A549 (cell line): ENCODE results near the gene SCAF8. TPM values are rescaled to one million over a fixed set of nuclear protein-coding genes. Genes with fewer than 3 reads are reported as not detected.
"Not testable (repeated sequence)": the region's sequence is repeated elsewhere in the genome, so short reads cannot be mapped to it uniquely, and the experiment has no call there.

Source experiments
- ATAC-seq, 2 experiments: fragments of 200-7000 bp in 1 of 2; fragments of >200 bp in 1 of 2; cut with Nextera tagmentation in 1 of 2; cut with Tn5 transposase in 1 of 2; 3 replicates each; pipeline versions ENCODE4 v1.8.0 to v1.9.1; 2018 to 2020; ENCODE audit warnings: mild to moderate bottlenecking in 1 of 2, moderate library complexity in 1 of 2
- CTCF ChIA-PET: fragments of 300-600 bp; sonication (Branson Sonifier 250); formaldehyde crosslinking; extraction: SDS; loops from one replicate; lab custom pipeline; 2021; ENCODE audit warnings: antibody characterized with exemption, inconsistent platforms; lab: Yijun Ruan, JAX
- POLR2A ChIA-PET: fragments of 350-600 bp; formaldehyde crosslinking; extraction: SDS; loops from one replicate; lab custom pipeline; 2021; ENCODE audit warnings: antibody characterized with exemption, inconsistent platforms; lab: Yijun Ruan, JAX
- DNase-seq, 2 experiments: peaks; one replicate each; pipeline versions ENCODE4 v3.0.0 to v3.0.0-alpha.2; 2011 to 2016; ENCODE audit warnings: low read depth in 1 of 2, low spot score in 1 of 2
- FAIRE-seq: peaks from 2 replicates; lab custom pipeline; 2011; peaks lifted over from hg19 to GRCh38; lab: Jason Lieb, UNC
- H3K27ac ChIP-seq, 2 experiments: fragments of >200 bp; sonication (Bioruptor Twin); formaldehyde crosslinking; 3 replicates each; pipeline ENCODE4 v1.5.1; 2016 to 2017
- H3K4me1 ChIP-seq: fragments of >200 bp; sonication (Bioruptor Twin); formaldehyde crosslinking; 3 replicates; pipeline ENCODE4 v1.6.1; 2016
- H3K4me2 ChIP-seq: fragments of >200 bp; sonication (Bioruptor Twin); formaldehyde crosslinking; 3 replicates; pipeline ENCODE4 v1.6.1; 2016
- H3K4me3 ChIP-seq: fragments of >200 bp; sonication (Bioruptor Twin); formaldehyde crosslinking; 3 replicates; pipeline ENCODE4 v1.5.1; 2016
- H3K9me3 ChIP-seq: fragments of >200 bp; sonication (Bioruptor Twin); formaldehyde crosslinking; 3 replicates; pipeline ENCODE4 v1.6.1; 2016
- CBX2 ChIP-seq: fragments of 200-600 bp; sonication (generic); IDR thresholded peaks from 2 replicates; pipeline ENCODE4 v1.6.1; 2016; ENCODE audit warnings: low read depth, mild to moderate bottlenecking, borderline replicate concordance
- CHD4 ChIP-seq: fragments of 200-600 bp; sonication (generic); IDR thresholded peaks from 2 replicates; pipeline ENCODE4 v1.6.1; 2016; ENCODE audit warnings: antibody characterized with exemption, mild to moderate bottlenecking, borderline replicate concordance
- EP300 ChIP-seq, 2 experiments: fragments of >200 bp; sonication (Bioruptor Twin); formaldehyde crosslinking; IDR thresholded peaks; 2 replicates in 1 of 2; 3 replicates in 1 of 2; pipeline ENCODE4 v1.6.1; 2016 to 2017
- FOSL2 ChIP-seq, 2 experiments: fragments of 450-650 bp in 1 of 2; fragments of >200 bp in 1 of 2; sonication (Bioruptor Twin) in 1 of 2; formaldehyde crosslinking; IDR thresholded peaks; 2 replicates each; pipeline versions ENCODE4 v1.5.0 to v1.6.1; 2016 to 2020; ENCODE audit warnings: mild to moderate bottlenecking in 1 of 2, moderate library complexity in 1 of 2
- HOXA7 ChIP-seq: fragments of 250-450 bp; sonication (Bioruptor Pico); IDR thresholded peaks from 2 replicates; pipeline ENCODE4 v1.5.0; 2020; ENCODE audit warnings: mild to moderate bottlenecking, moderate library complexity
- KDM1A ChIP-seq: fragments of 200-600 bp; sonication (generic); IDR thresholded peaks from 2 replicates; pipeline ENCODE4 v1.6.1; 2016; ENCODE audit warnings: low read depth, mild to moderate bottlenecking
- MAFK ChIP-seq: fragments of 450-650 bp; IDR thresholded peaks from 2 replicates; pipeline ENCODE4 v1.6.1; 2014; ENCODE audit not compliant: partially characterized antibody
- MYC ChIP-seq: IDR thresholded peaks from 2 replicates; pipeline ENCODE4 v1.6.1; 2012; ENCODE audit warnings: mild to moderate bottlenecking, inconsistent platforms, low read length, improper control_type of control experiment, borderline replicate concordance
- NFE2L2 ChIP-seq: fragments of 150-350 bp; conservative IDR thresholded peaks from 2 replicates; pipeline ENCODE4 v1.6.1; 2014; ENCODE audit warnings: low read length
- NR3C1 ChIP-seq: fragments of >200 bp; sonication (Bioruptor Twin); formaldehyde crosslinking; IDR thresholded peaks from 3 replicates; pipeline ENCODE4 v1.6.1; 2017
- PHF8 ChIP-seq: fragments of 200-600 bp; sonication (generic); IDR thresholded peaks from 2 replicates; pipeline ENCODE4 v1.6.1; 2016; ENCODE audit warnings: low read depth, mild to moderate bottlenecking, antibody characterized with exemption, moderate library complexity, borderline replicate concordance
- RCOR1 ChIP-seq: fragments of 150-350 bp; IDR thresholded peaks from 2 replicates; pipeline ENCODE4 v1.6.1; 2014; ENCODE audit warnings: antibody characterized with exemption, low read length, low read depth
- SMC3 ChIP-seq: fragments of >200 bp; sonication (Bioruptor Twin); formaldehyde crosslinking; IDR thresholded peaks from 3 replicates; pipeline ENCODE4 v1.6.1; 2018; ENCODE audit warnings: inconsistent platforms
- SREBF2 ChIP-seq: fragments of 450-650 bp; IDR thresholded peaks from 2 replicates; pipeline ENCODE4 v1.6.1; 2014; ENCODE audit warnings: mild to moderate bottlenecking, moderate library complexity
- USF2 ChIP-seq: fragments of 450-650 bp; IDR thresholded peaks from 2 replicates; pipeline ENCODE4 v1.6.1; 2014; ENCODE audit warnings: antibody characterized with exemption
- ZSCAN20 ChIP-seq: fragments of 250-450 bp; sonication (Bioruptor Pico); IDR thresholded peaks from 2 replicates; pipeline ENCODE4 v1.8.0; 2022; ENCODE audit warnings: mild to moderate bottlenecking, moderate library complexity
- WGBS: methylation state at CpG from one replicate; pipeline ENCODE4 v1.1.6; 2017; ENCODE audit errors: missing lambda C conversion rate; 5-methylcytosine and 5-hydroxymethylcytosine counted together
- polyA plus RNA-seq, 4 experiments: library from polyadenylated mRNA; depleted of rRNA in 3 of 4; stranded (reverse); fragments of >200 nt; fragmentation: RNase III in 1 of 4; extraction: RNeasy Plus Mini Kit Qiagen cat#74134 plus additional on column Dnase treatment in 1 of 4; gene quantifications; 2 replicates in 3 of 4; 3 replicates in 1 of 4; pipeline ENCODE4 v1.2.3, GENCODE V29; 2011 to 2017
- TF ChIP-seq, protein P1 (sequence below): fragments of >200 bp; sonication (Bioruptor Twin); formaldehyde crosslinking; IDR thresholded peaks from 3 replicates; pipeline ENCODE4 v1.6.1; 2016
- TF ChIP-seq, protein P2 (sequence below): fragments of >200 bp; sonication (Bioruptor Twin); formaldehyde crosslinking; IDR thresholded peaks from 3 replicates; pipeline ENCODE4 v1.5.1; 2016

SCAF8 gene
- polyA plus RNA-seq, 2 of the 4 experiments (the other 2 are of a cell fraction), result 13.4 to 27.3 TPM

- no peak overlapping the region for H3K27ac ChIP-seq
- CTCF ChIA-PET, result no interaction called here
These were observed 35.1 kb downstream of the SCAF8 start for GRCh38 chr6:154768280-154768679.

GRCh38 chr6:154773610-154774089 is 40.4 kb downstream of the SCAF8 start:
- no peak for FAIRE-seq
- DNase-seq, result no peak
- TF ChIP-seq PHF8 (no peak), RCOR1 (no peak), NFE2L2 (no peak), EP300 (IDR thresholded peaks at IDR 0.05) (no peak), KDM1A (no peak), MYC (no peak), CBX2 (no peak), SREBF2 (no peak), FOSL2 (IDR thresholded peaks at IDR 0.05) (no peak), FOSL2 (CRISPR knock-in tag; IDR thresholded peaks at IDR 0.05) (no peak), CHD4 (no peak)
- TF ChIP-seq, protein P1, sequence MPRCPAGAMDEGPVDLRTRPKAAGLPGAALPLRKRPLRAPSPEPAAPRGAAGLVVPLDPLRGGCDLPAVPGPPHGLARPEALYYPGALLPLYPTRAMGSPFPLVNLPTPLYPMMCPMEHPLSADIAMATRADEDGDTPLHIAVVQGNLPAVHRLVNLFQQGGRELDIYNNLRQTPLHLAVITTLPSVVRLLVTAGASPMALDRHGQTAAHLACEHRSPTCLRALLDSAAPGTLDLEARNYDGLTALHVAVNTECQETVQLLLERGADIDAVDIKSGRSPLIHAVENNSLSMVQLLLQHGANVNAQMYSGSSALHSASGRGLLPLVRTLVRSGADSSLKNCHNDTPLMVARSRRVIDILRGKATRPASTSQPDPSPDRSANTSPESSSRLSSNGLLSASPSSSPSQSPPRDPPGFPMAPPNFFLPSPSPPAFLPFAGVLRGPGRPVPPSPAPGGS, result no peak
- ChIA-PET POLR2A (no interaction called here), CTCF (interaction anchor here (1.5 kb wide), 1 partner anchor 18 kb away, joined by 3 read pairs; no protein-coding TSS in a partner anchor)
- no peak for ATAC-seq
- H3K9me3 ChIP-seq, result no peaks in the 10 kb centered on the region
- no peaks in the 10 kb centered on the region for H3K4me1 ChIP-seq
- H3K27ac ChIP-seq, result no peak overlapping the region
- no peak overlapping the region for H3K4me2 ChIP-seq
- no peak overlapping the region for H3K4me3 ChIP-seq
- 93% methylated on average over 4 of the region's 4 CpGs for WGBS

More at GRCh38 chr6:154768280-154768679, 35.1 kb downstream of the SCAF8 start:
- Histone ChIP-seq H3K9me3 (no peaks in the 10 kb centered on the region), H3K4me2 (no peak overlapping the region), H3K4me1 (peaks cover 14% of the 10 kb centered on the region; the same call in 2 of the 3 replicates), H3K4me3 (no peak overlapping the region)
- no peak for DNase-seq
- POLR2A ChIA-PET, result no interaction called here
- TF ChIP-seq SMC3 (no peak), USF2 (no peak), HOXA7 (CRISPR knock-in tag) (no peak), CBX2 (no peak), SREBF2 (no peak), ZSCAN20 (CRISPR knock-in tag) (no peak), MAFK (no peak), NR3C1 (no peak)
- TF ChIP-seq, protein P2, sequence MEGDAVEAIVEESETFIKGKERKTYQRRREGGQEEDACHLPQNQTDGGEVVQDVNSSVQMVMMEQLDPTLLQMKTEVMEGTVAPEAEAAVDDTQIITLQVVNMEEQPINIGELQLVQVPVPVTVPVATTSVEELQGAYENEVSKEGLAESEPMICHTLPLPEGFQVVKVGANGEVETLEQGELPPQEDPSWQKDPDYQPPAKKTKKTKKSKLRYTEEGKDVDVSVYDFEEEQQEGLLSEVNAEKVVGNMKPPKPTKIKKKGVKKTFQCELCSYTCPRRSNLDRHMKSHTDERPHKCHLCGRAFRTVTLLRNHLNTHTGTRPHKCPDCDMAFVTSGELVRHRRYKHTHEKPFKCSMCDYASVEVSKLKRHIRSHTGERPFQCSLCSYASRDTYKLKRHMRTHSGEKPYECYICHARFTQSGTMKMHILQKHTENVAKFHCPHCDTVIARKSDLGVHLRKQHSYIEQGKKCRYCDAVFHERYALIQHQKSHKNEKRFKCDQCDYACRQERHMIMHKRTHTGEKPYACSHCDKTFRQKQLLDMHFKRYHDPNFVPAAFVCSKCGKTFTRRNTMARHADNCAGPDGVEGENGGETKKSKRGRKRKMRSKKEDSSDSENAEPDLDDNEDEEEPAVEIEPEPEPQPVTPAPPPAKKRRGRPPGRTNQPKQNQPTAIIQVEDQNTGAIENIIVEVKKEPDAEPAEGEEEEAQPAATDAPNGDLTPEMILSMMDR, result no peak
- no peak for ATAC-seq
- 85% methylated on average over 3 of the region's 3 CpGs for WGBS
- no peak for FAIRE-seq

- FAIRE-seq, H3K4me2 ChIP-seq, H3K27ac ChIP-seq, ATAC-seq, DNase-seq, H3K4me3 ChIP-seq, H3K9me3 ChIP-seq, POLR2A ChIA-PET, H3K4me1 ChIP-seq: not testable (repeated sequence)
- WGBS, result 95% methylated on average over 5 of the region's 5 CpGs
- CTCF ChIA-PET, result interaction anchor here (0.8 kb wide), 1 partner anchor 21 kb away, joined by 3 read pairs; no protein-coding TSS in a partner anchor
These were observed 45.9 kb downstream of the SCAF8 start for GRCh38 chr6:154779157-154779556.
